A549 (cell line): ENCODE results near the gene PIN1. TPM values are rescaled to one million over a fixed set of nuclear protein-coding genes. Genes with fewer than 3 reads are reported as not detected.

Experiments
- ATAC-seq, 2 experiments: fragments of 200-7000 bp in 1 of 2; fragments of >200 bp in 1 of 2; cut with Nextera tagmentation in 1 of 2; cut with Tn5 transposase in 1 of 2; 3 replicates each; pipeline versions ENCODE4 v1.8.0 to v1.9.1; 2018 to 2020; ENCODE audit warnings: mild to moderate bottlenecking in 1 of 2, moderate library complexity in 1 of 2
- CTCF ChIA-PET: fragments of 300-600 bp; sonication (Branson Sonifier 250); formaldehyde crosslinking; extraction: SDS; loops from one replicate; lab custom pipeline; 2021; ENCODE audit warnings: antibody characterized with exemption, inconsistent platforms; lab: Yijun Ruan, JAX
- POLR2A ChIA-PET: fragments of 350-600 bp; formaldehyde crosslinking; extraction: SDS; loops from one replicate; lab custom pipeline; 2021; ENCODE audit warnings: antibody characterized with exemption, inconsistent platforms; lab: Yijun Ruan, JAX
- DNase-seq, 2 experiments: peaks; one replicate each; pipeline versions ENCODE4 v3.0.0 to v3.0.0-alpha.2; 2011 to 2016; ENCODE audit warnings: low read depth in 1 of 2, low spot score in 1 of 2
- FAIRE-seq: peaks from 2 replicates; lab custom pipeline; 2011; peaks lifted over from hg19 to GRCh38; lab: Jason Lieb, UNC
- H3K27ac ChIP-seq, 2 experiments: fragments of >200 bp; sonication (Bioruptor Twin); formaldehyde crosslinking; 3 replicates each; pipeline ENCODE4 v1.5.1; 2016 to 2017
- H3K4me1 ChIP-seq: fragments of >200 bp; sonication (Bioruptor Twin); formaldehyde crosslinking; 3 replicates; pipeline ENCODE4 v1.6.1; 2016
- H3K4me2 ChIP-seq: fragments of >200 bp; sonication (Bioruptor Twin); formaldehyde crosslinking; 3 replicates; pipeline ENCODE4 v1.6.1; 2016
- H3K4me3 ChIP-seq: fragments of >200 bp; sonication (Bioruptor Twin); formaldehyde crosslinking; 3 replicates; pipeline ENCODE4 v1.5.1; 2016
- H3K9me3 ChIP-seq: fragments of >200 bp; sonication (Bioruptor Twin); formaldehyde crosslinking; 3 replicates; pipeline ENCODE4 v1.6.1; 2016
- ATOH8 ChIP-seq: fragments of 250-450 bp; sonication (Bioruptor Pico); IDR thresholded peaks from 2 replicates; pipeline ENCODE4 v1.5.0; 2020; ENCODE audit warnings: low read depth, mild to moderate bottlenecking, moderate library complexity
- CEBPB ChIP-seq, 2 experiments: fragments of >200 bp in 1 of 2; sonication (Bioruptor Twin) in 1 of 2; formaldehyde crosslinking in 1 of 2; IDR thresholded peaks; 2 replicates each; pipeline ENCODE4 v1.6.1; 2012 to 2016
- EP300 ChIP-seq, 2 experiments: fragments of >200 bp; sonication (Bioruptor Twin); formaldehyde crosslinking; IDR thresholded peaks; 2 replicates in 1 of 2; 3 replicates in 1 of 2; pipeline ENCODE4 v1.6.1; 2016 to 2017
- HEYL ChIP-seq: fragments of 250-450 bp; sonication (Bioruptor Pico); IDR thresholded peaks from 2 replicates; pipeline ENCODE4 v1.8.0; 2021; ENCODE audit warnings: mild to moderate bottlenecking, moderate library complexity
- HOXB13 ChIP-seq: fragments of 250-450 bp; sonication (Bioruptor Pico); IDR thresholded peaks from 2 replicates; pipeline ENCODE4 v1.5.0; 2020; ENCODE audit warnings: low read depth, mild to moderate bottlenecking, moderate library complexity
- JUN ChIP-seq, 2 experiments: fragments of >200 bp; sonication (Bioruptor Twin); formaldehyde crosslinking; IDR thresholded peaks; 2 replicates in 1 of 2; 3 replicates in 1 of 2; pipeline ENCODE4 v1.6.1; 2016 to 2017
- KDM1A ChIP-seq: fragments of 200-600 bp; sonication (generic); IDR thresholded peaks from 2 replicates; pipeline ENCODE4 v1.6.1; 2016; ENCODE audit warnings: low read depth, mild to moderate bottlenecking
- NR3C1 ChIP-seq: fragments of >200 bp; sonication (Bioruptor Twin); formaldehyde crosslinking; IDR thresholded peaks from 3 replicates; pipeline ENCODE4 v1.6.1; 2017
- RCOR1 ChIP-seq: fragments of 150-350 bp; IDR thresholded peaks from 2 replicates; pipeline ENCODE4 v1.6.1; 2014; ENCODE audit warnings: antibody characterized with exemption, low read length, low read depth
- RNF2 ChIP-seq: fragments of 200-600 bp; sonication (generic); IDR thresholded peaks from 2 replicates; pipeline ENCODE4 v1.6.1; 2016; ENCODE audit warnings: low read depth, mild to moderate bottlenecking, antibody characterized with exemption, moderate library complexity, borderline replicate concordance
- TP53 ChIP-seq: fragments of 250-450 bp; sonication (Bioruptor Pico); IDR thresholded peaks from 2 replicates; pipeline ENCODE4 v1.5.0; 2021; ENCODE audit warnings: mild to moderate bottlenecking, moderate library complexity
- WGBS: methylation state at CpG from one replicate; pipeline ENCODE4 v1.1.6; 2017; ENCODE audit errors: missing lambda C conversion rate; 5-methylcytosine and 5-hydroxymethylcytosine counted together
- polyA plus RNA-seq, 4 experiments: library from polyadenylated mRNA; depleted of rRNA in 3 of 4; stranded (reverse); fragments of >200 nt; fragmentation: RNase III in 1 of 4; extraction: RNeasy Plus Mini Kit Qiagen cat#74134 plus additional on column Dnase treatment in 1 of 4; gene quantifications; 2 replicates in 3 of 4; 3 replicates in 1 of 4; pipeline ENCODE4 v1.2.3, GENCODE V29; 2011 to 2017
- small RNA-seq, 6 experiments: library from RNA; depleted of rRNA; stranded (forward); fragments of <200 nt; gene quantifications; one replicate each; pipeline ENCODE3, GENCODE V24; 2012
- TF ChIP-seq, protein P1 (sequence below): fragments of 150-350 bp; IDR thresholded peaks from 2 replicates; pipeline ENCODE4 v1.6.1; 2014; ENCODE audit warnings: low read depth, mild to moderate bottlenecking, low read length
- TF ChIP-seq, protein P2 (sequence below): fragments of >200 bp; sonication (Bioruptor Twin); formaldehyde crosslinking; IDR thresholded peaks from 2 replicates; pipeline ENCODE4 v1.6.1; 2016
- TF ChIP-seq, protein P3 (sequence below): fragments of 200-600 bp; sonication (generic); IDR thresholded peaks from 2 replicates; pipeline ENCODE4 v1.6.1; 2016; ENCODE audit warnings: antibody characterized with exemption, mild to moderate bottlenecking, moderate library complexity
- TF ChIP-seq, protein P4 (sequence below): IDR thresholded peaks from 2 replicates; pipeline ENCODE4 v1.6.1; 2012

The PIN1 gene
- polyA plus RNA-seq, 2 of the 4 experiments (the other 2 are of a cell fraction): 30.0 to 58.5 TPM

DNA sequence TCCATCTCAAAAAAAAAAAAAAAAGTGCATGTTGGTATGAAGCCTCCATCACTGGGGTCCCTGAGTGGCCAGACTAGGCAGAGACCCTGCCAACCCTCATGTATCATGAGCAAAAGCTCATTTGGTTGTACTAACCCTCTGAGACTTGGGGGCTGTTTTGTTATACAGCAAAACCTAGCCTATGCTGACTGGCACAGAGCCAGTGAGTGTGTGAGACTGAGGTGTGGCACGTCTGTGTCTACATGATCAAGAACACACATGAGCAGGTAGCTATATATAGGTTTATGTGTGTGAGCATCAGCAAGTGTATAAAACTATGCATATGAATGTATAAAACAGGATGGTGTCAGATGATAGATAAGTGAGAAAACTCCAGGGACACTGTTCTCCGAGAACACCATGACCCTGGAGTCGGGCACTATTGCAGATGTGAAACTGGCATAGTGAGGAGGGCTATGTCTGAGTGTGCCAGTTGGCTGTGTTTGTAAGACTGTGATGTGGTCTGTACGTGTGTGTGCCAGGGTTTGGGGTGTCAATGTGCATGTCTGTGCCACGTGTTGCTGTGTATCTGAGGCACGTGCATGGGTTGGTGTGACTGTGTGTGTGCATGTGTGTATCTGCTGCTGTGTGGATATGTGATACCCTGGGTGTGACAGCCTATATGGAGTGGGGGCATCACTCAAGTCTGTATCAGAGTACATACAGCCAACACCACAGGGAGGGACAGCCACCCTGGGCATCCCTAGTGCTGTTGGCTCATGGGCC is 56.7 kb downstream of the PIN1 start:
- Histone ChIP-seq H3K9me3 (no peaks in the 10 kb centered on the region), H3K27ac (no peak overlapping the region), H3K4me2 (no peak overlapping the region), H3K4me1 (no peaks in the 10 kb centered on the region), H3K4me3 (no peak overlapping the region)
- FAIRE-seq: no peak
- POLR2A ChIA-PET: interaction anchor here (0.7 kb wide), 1 partner anchor 63 kb away, joined by 5 read pairs; no protein-coding TSS in a partner anchor
- TF ChIP-seq, protein P1, sequence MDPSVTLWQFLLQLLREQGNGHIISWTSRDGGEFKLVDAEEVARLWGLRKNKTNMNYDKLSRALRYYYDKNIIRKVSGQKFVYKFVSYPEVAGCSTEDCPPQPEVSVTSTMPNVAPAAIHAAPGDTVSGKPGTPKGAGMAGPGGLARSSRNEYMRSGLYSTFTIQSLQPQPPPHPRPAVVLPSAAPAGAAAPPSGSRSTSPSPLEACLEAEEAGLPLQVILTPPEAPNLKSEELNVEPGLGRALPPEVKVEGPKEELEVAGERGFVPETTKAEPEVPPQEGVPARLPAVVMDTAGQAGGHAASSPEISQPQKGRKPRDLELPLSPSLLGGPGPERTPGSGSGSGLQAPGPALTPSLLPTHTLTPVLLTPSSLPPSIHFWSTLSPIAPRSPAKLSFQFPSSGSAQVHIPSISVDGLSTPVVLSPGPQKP: no peak
- TF ChIP-seq, protein P2, sequence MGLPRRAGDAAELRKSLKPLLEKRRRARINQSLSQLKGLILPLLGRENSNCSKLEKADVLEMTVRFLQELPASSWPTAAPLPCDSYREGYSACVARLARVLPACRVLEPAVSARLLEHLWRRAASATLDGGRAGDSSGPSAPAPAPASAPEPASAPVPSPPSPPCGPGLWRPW: no peak
- TF ChIP-seq, protein P3, sequence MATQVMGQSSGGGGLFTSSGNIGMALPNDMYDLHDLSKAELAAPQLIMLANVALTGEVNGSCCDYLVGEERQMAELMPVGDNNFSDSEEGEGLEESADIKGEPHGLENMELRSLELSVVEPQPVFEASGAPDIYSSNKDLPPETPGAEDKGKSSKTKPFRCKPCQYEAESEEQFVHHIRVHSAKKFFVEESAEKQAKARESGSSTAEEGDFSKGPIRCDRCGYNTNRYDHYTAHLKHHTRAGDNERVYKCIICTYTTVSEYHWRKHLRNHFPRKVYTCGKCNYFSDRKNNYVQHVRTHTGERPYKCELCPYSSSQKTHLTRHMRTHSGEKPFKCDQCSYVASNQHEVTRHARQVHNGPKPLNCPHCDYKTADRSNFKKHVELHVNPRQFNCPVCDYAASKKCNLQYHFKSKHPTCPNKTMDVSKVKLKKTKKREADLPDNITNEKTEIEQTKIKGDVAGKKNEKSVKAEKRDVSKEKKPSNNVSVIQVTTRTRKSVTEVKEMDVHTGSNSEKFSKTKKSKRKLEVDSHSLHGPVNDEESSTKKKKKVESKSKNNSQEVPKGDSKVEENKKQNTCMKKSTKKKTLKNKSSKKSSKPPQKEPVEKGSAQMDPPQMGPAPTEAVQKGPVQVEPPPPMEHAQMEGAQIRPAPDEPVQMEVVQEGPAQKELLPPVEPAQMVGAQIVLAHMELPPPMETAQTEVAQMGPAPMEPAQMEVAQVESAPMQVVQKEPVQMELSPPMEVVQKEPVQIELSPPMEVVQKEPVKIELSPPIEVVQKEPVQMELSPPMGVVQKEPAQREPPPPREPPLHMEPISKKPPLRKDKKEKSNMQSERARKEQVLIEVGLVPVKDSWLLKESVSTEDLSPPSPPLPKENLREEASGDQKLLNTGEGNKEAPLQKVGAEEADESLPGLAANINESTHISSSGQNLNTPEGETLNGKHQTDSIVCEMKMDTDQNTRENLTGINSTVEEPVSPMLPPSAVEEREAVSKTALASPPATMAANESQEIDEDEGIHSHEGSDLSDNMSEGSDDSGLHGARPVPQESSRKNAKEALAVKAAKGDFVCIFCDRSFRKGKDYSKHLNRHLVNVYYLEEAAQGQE: no peak
- TF ChIP-seq HEYL (no peak), RCOR1 (no peak), TP53 (CRISPR knock-in tag) (no peak), RNF2 (no peak), EP300 (IDR thresholded peaks at IDR 0.05) (no peak), CEBPB (IDR thresholded peaks at IDR 0.05) (no peak), ATOH8 (no peak), HOXB13 (no peak), NR3C1 (no peak), JUN (IDR thresholded peaks at IDR 0.05) (no peak), KDM1A (no peak)
- TF ChIP-seq, protein P4, sequence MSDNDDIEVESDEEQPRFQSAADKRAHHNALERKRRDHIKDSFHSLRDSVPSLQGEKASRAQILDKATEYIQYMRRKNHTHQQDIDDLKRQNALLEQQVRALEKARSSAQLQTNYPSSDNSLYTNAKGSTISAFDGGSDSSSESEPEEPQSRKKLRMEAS: no peak
- no peak for ATAC-seq
- 79% methylated on average over 6 of the region's 6 CpGs for WGBS
- CTCF ChIA-PET: interaction anchor here (1.1 kb wide), 1 partner anchor 13 kb away, joined by 3 read pairs; no protein-coding TSS in a partner anchor
- DNase-seq: no peak

Small RNA genes lying within 50 kb of the gene (small RNA-seq; reads per million reads assigned to genes)
- 0 to 0.04 (median 0) reads per million in 6 experiments for gene RF00156

Other genes starting within 250 kb of the PIN1 start
- gene ZNF561, start 214.1 kb upstream of the PIN1 start, polyA plus RNA-seq (2011; rRNA removed): 21.8 and 22.0 TPM in 2 replicates
- 18.0 to 22.2 TPM (median 18.9 TPM) in 3 replicates for gene ZNF561, start 214.1 kb upstream of the PIN1 start, polyA plus RNA-seq (2017; fragmentation: RNase III; extraction: RNeasy Plus Mini Kit Qiagen cat#74134 plus additional on column Dnase treatment)
- 14.0 and 16.1 TPM in 2 replicates for gene ZNF562, start 160.2 kb upstream of the PIN1 start, polyA plus RNA-seq (2011; rRNA removed)
- 8.5 to 10.6 TPM (median 10.4 TPM) in 3 replicates for gene ZNF562, start 160.2 kb upstream of the PIN1 start, polyA plus RNA-seq (2017; fragmentation: RNase III; extraction: RNeasy Plus Mini Kit Qiagen cat#74134 plus additional on column Dnase treatment)
- gene ZNF846, start 66.6 kb upstream of the PIN1 start, polyA plus RNA-seq (2011; rRNA removed): 3.3 and 4.5 TPM in 2 replicates
- 1.8 to 3.0 TPM (median 2.1 TPM) in 3 replicates for gene ZNF846, start 66.6 kb upstream of the PIN1 start, polyA plus RNA-seq (2017; fragmentation: RNase III; extraction: RNeasy Plus Mini Kit Qiagen cat#74134 plus additional on column Dnase treatment)
- 10.3 and 12.3 TPM in 2 replicates for gene FBXL12, start 16.2 kb upstream of the PIN1 start, polyA plus RNA-seq (2011; rRNA removed)
- gene FBXL12, start 16.2 kb upstream of the PIN1 start, polyA plus RNA-seq (2017; fragmentation: RNase III; extraction: RNeasy Plus Mini Kit Qiagen cat#74134 plus additional on column Dnase treatment): 10.5 to 11.9 TPM (median 10.5 TPM) in 3 replicates
- 461 and 519 TPM in 2 replicates for gene UBL5, start 7.4 kb upstream of the PIN1 start, polyA plus RNA-seq (2011; rRNA removed)
- 451 to 474 TPM (median 460 TPM) in 3 replicates for gene UBL5, start 7.4 kb upstream of the PIN1 start, polyA plus RNA-seq (2017; fragmentation: RNase III; extraction: RNeasy Plus Mini Kit Qiagen cat#74134 plus additional on column Dnase treatment)
- 6.5 and 6.6 TPM in 2 replicates for gene OLFM2, start 101.2 kb downstream of the PIN1 start, polyA plus RNA-seq (2011; rRNA removed)
- 6.6 to 8.0 TPM (median 7.7 TPM) in 3 replicates for gene OLFM2, start 101.2 kb downstream of the PIN1 start, polyA plus RNA-seq (2017; fragmentation: RNase III; extraction: RNeasy Plus Mini Kit Qiagen cat#74134 plus additional on column Dnase treatment)
- gene COL5A3, start 175.2 kb downstream of the PIN1 start, polyA plus RNA-seq (2011; rRNA removed): 0.11 and 0.12 TPM in 2 replicates
- 0.24 to 0.47 TPM (median 0.36 TPM) in 3 replicates for gene COL5A3, start 175.2 kb downstream of the PIN1 start, polyA plus RNA-seq (2017; fragmentation: RNase III; extraction: RNeasy Plus Mini Kit Qiagen cat#74134 plus additional on column Dnase treatment)
- not detected in 2 replicates for gene RDH8, start 178.2 kb downstream of the PIN1 start, polyA plus RNA-seq (2011; rRNA removed)
- gene RDH8, start 178.2 kb downstream of the PIN1 start, polyA plus RNA-seq (2017; fragmentation: RNase III; extraction: RNeasy Plus Mini Kit Qiagen cat#74134 plus additional on column Dnase treatment): 0.05 TPM in 1 of 3 replicates, not detected in the others